WTC11 (cell line): ENCODE measurements around the gene DYNLT1. TPM values are rescaled to one million over a fixed set of nuclear protein-coding genes. Genes with fewer than 3 reads are reported as not detected.

ENCODE experiments used
- ATAC-seq: fragments of 200-7000 bp; cut with Tn5 transposase; 2 replicates; pipeline ENCODE4 v1.10.0; 2021; ENCODE audit warnings: mild to moderate bottlenecking, moderate library complexity
- CTCF ChIA-PET: fragments of 300-600 bp; sonication (Branson Sonifier 250); formaldehyde crosslinking; loops from one replicate; lab custom pipeline; 2021; ENCODE audit warnings: antibody characterized with exemption; lab: Charles Lee
- POLR2A ChIA-PET: fragments of 350-600 bp; sonication (Branson Sonifier 250); formaldehyde crosslinking; loops from one replicate; lab custom pipeline; 2021; ENCODE audit warnings: antibody characterized with exemption; lab: Charles Lee
- DNase-seq: peaks from one replicate; pipeline ENCODE4 v3.0.0; 2021; ENCODE audit warnings: low spot score
- H3K27ac Mint-ChIP-seq: 2 replicates; pipeline ENCODE4 v1.8.0; 2021; ENCODE audit warnings: mixed read lengths
- H3K27me3 Mint-ChIP-seq: 2 replicates; pipeline ENCODE4 v1.8.0; 2021; ENCODE audit warnings: low read depth, mild to moderate bottlenecking, moderate library complexity, mixed read lengths
- H3K36me3 Mint-ChIP-seq: 2 replicates; pipeline ENCODE4 v1.8.0; 2021; ENCODE audit warnings: mixed read lengths
- H3K4me1 Mint-ChIP-seq: 2 replicates; pipeline ENCODE4 v1.8.0; 2022; ENCODE audit warnings: mixed read lengths
- H3K4me3 Mint-ChIP-seq: 2 replicates; pipeline ENCODE4 v1.8.0; 2021; ENCODE audit warnings: mild to moderate bottlenecking, moderate library complexity, mixed read lengths
- H3K9me3 Mint-ChIP-seq: 2 replicates; pipeline ENCODE4 v1.8.0; 2021; ENCODE audit warnings: mixed read lengths
- ELF4 ChIP-seq: sonication (generic); formaldehyde crosslinking; IDR thresholded peaks from 2 replicates; pipeline ENCODE4 v1.8.1; 2022; ENCODE audit warnings: low read depth, mild to moderate bottlenecking, moderate library complexity, missing genetic modification reagents
- FOXK1 ChIP-seq: sonication (generic); formaldehyde crosslinking; IDR thresholded peaks from 2 replicates; pipeline ENCODE4 v1.8.0; 2022; ENCODE audit warnings: mild to moderate bottlenecking, moderate library complexity, missing genetic modification reagents
- HMGA2 ChIP-seq: fragments of 250-450 bp; sonication (Bioruptor Pico); IDR thresholded peaks from 2 replicates; pipeline ENCODE4 v1.4.0; 2021; ENCODE audit warnings: mild to moderate bottlenecking, moderate library complexity
- HMGXB4 ChIP-seq: sonication (generic); formaldehyde crosslinking; IDR thresholded peaks from 2 replicates; pipeline ENCODE4 v1.8.1; 2023; ENCODE audit warnings: mild to moderate bottlenecking, moderate library complexity, missing genetic modification reagents
- JAZF1 ChIP-seq: fragments of 250-450 bp; sonication (Bioruptor Pico); IDR thresholded peaks from 2 replicates; pipeline ENCODE4 v1.9.0; 2021; ENCODE audit warnings: moderate library complexity, mild to moderate bottlenecking, inconsistent platforms
- JUN ChIP-seq: sonication (generic); formaldehyde crosslinking; IDR thresholded peaks from 2 replicates; pipeline ENCODE4 v1.8.0; 2023; ENCODE audit warnings: mild to moderate bottlenecking, missing genetic modification reagents
- MLX ChIP-seq: sonication (generic); formaldehyde crosslinking; IDR thresholded peaks from 2 replicates; pipeline ENCODE4 v1.8.1; 2023; ENCODE audit warnings: mild to moderate bottlenecking, missing genetic modification reagents, moderate library complexity
- MXD4 ChIP-seq: fragments of 250-450 bp; sonication (Bioruptor Pico); IDR thresholded peaks from 2 replicates; pipeline ENCODE4 v1.8.0; 2021; ENCODE audit warnings: mild to moderate bottlenecking, moderate library complexity, borderline replicate concordance
- PRRX2 ChIP-seq: fragments of 250-450 bp; sonication (Bioruptor Pico); IDR thresholded peaks from 2 replicates; pipeline ENCODE4 v1.8.0; 2021; ENCODE audit warnings: mild to moderate bottlenecking
- TEAD1 ChIP-seq: sonication (generic); formaldehyde crosslinking; IDR thresholded peaks from 2 replicates; pipeline ENCODE4 v1.8.0; 2022; ENCODE audit warnings: mild to moderate bottlenecking, missing genetic modification reagents
- ZNF138 ChIP-seq: sonication (generic); formaldehyde crosslinking; conservative IDR thresholded peaks from 2 replicates; pipeline ENCODE4 v1.8.1; 2022; ENCODE audit warnings: mild to moderate bottlenecking, moderate library complexity, missing genetic modification reagents
- ZNF263 ChIP-seq: sonication (generic); formaldehyde crosslinking; IDR thresholded peaks from 2 replicates; pipeline ENCODE4 v1.8.1; 2022; ENCODE audit warnings: low read depth, mild to moderate bottlenecking, moderate library complexity, missing genetic modification reagents
- ZNF416 ChIP-seq: fragments of 250-450 bp; sonication (Bioruptor Pico); IDR thresholded peaks from 2 replicates; pipeline ENCODE4 v1.9.0; 2021; ENCODE audit warnings: mild to moderate bottlenecking, inconsistent platforms
- ZNF423 ChIP-seq: fragments of 250-450 bp; sonication (Bioruptor Pico); IDR thresholded peaks from 2 replicates; pipeline ENCODE4 v2.1.2; 2022; ENCODE audit warnings: mild to moderate bottlenecking, moderate library complexity
- total RNA-seq: library from RNA; stranded (reverse); gene quantifications from 3 replicates; pipeline ENCODE4 v1.2.3, GENCODE V29; 2021
- TF ChIP-seq, protein P1 (sequence below): sonication (generic); formaldehyde crosslinking; IDR thresholded peaks from 2 replicates; pipeline ENCODE4 v1.8.1; 2022; ENCODE audit warnings: missing genetic modification reagents, borderline replicate concordance
- TF ChIP-seq, protein P2 (sequence below): fragments of 250-450 bp; sonication (Bioruptor Pico); IDR thresholded peaks from 2 replicates; pipeline ENCODE4 v1.9.0; 2021; ENCODE audit warnings: mild to moderate bottlenecking
- TF ChIP-seq, protein P3 (sequence below): sonication (generic); formaldehyde crosslinking; conservative IDR thresholded peaks from 2 replicates; pipeline ENCODE4 v1.8.1; 2023; ENCODE audit warnings: mild to moderate bottlenecking, low read depth, missing genetic modification reagents, moderate library complexity

DYNLT1 gene
- total RNA-seq, 1 experiment from 2014 or later: 79.0 TPM

GRCh38 chr6:158593670-158594069, 50.9 kb downstream of the DYNLT1 start (continued):
- TF ChIP-seq HMGXB4: no peak
- no peak for TF ChIP-seq MXD4 (CRISPR knock-in tag)

DNA sequence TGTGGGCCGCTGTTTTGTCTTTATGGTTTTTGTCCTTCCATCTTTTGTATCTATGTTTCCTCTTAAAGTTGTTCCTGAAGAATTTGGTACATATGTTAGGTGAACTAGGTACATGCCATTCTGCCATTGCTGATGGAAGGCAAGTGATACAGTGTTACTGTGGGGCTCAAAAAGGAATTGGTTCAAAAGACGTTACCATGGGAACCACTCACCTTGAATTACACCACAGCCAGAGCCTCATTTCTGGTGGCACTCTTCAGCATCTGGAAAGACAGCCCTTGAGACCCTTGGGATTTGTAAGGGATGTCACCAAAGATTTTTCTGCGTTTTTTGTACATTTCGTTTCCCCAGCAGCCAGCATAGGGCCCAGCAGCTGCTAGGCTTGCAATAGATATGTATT, 52.7 kb downstream of the DYNLT1 start:
- CTCF ChIA-PET: no interaction called here
- DNase-seq (no peak), ATAC-seq (no peak)
- Mint-ChIP-seq H3K36me3 (peaks cover 81% of the 10 kb centered on the region), H3K27me3 (no peaks in the 10 kb centered on the region), H3K4me3 (no peak overlapping the region), H3K4me1 (no peaks in the 10 kb centered on the region), H3K9me3 (no peaks in the 10 kb centered on the region), H3K27ac (no peak overlapping the region)
- POLR2A ChIA-PET: no interaction called here
- no peak for TF ChIP-seq PRRX2 (CRISPR knock-in tag)
- TF ChIP-seq, protein P1, sequence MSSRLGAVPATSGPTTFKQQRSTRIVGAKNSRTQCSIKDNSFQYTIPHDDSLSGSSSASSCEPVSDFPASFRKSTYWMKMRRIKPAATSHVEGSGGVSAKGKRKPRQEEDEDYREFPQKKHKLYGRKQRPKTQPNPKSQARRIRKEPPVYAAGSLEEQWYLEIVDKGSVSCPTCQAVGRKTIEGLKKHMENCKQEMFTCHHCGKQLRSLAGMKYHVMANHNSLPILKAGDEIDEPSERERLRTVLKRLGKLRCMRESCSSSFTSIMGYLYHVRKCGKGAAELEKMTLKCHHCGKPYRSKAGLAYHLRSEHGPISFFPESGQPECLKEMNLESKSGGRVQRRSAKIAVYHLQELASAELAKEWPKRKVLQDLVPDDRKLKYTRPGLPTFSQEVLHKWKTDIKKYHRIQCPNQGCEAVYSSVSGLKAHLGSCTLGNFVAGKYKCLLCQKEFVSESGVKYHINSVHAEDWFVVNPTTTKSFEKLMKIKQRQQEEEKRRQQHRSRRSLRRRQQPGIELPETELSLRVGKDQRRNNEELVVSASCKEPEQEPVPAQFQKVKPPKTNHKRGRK (CRISPR knock-in tag): no peak
- TF ChIP-seq, all 79 proteins: peak for 0

DNA sequence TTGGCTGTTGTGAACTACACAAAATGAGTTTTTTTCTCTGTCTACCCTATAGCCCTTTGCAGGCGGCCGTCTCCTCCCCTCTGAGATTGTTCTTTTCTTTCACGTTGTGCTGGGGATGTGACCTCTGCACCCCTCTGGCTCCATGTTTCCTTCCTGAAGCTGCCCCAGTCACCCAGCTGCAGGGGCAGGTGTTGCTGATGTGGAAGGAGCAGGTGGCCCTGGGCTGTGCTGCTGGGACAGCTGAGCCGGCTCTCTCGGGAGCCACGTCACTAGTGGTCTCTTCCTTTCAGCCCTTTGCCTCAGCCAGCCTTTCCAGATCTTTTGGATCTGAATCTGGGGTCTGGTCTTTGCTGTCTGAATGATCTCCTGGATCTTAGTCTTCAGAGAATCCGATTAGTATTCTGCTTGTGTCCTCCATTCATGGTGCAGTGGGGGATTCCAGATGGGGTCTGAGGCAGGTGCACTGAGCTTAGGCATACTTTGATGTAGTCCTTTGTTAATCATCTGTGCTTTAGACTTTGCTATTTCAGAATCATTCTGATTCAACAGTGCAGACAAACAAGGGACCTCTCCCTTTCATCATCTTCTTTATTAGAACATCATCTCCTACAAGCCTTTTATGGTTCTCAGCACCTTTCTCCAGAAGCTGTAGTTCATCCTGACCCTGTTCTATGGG, 53.3 kb downstream of the DYNLT1 start:
- no peak for ATAC-seq

DNA sequence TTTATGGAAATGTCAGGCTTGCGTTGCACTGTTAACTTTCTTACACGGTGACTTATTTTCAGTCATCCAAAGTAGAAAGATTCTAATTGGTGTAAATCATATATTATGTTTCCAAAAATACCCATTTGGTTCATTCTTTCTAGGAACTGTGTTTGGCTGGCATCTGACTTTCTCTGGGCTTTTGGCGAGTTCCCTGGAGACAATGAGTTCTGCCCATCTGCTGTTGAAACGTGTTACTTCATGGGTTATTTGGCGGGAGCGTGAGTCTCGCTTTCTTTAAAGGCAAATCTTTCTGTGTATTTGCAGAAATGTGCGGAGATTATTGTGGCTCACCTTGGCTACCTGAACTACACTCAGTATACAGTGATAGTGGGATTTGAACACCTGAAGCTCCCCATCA, 55.2 kb downstream of the DYNLT1 start:
- ChIA-PET CTCF (no interaction called here), POLR2A (no interaction called here)
- no peaks in the 10 kb centered on the region for H3K9me3 Mint-ChIP-seq
- H3K36me3 Mint-ChIP-seq: peaks cover 82% of the 10 kb centered on the region
- no peaks in the 10 kb centered on the region for H3K4me1 Mint-ChIP-seq
- H3K27ac Mint-ChIP-seq: no peak overlapping the region
- no peaks in the 10 kb centered on the region for H3K27me3 Mint-ChIP-seq
- ATAC-seq (no peak), DNase-seq (no peak)
- no peak overlapping the region for H3K4me3 Mint-ChIP-seq
- TF ChIP-seq, protein P2, sequence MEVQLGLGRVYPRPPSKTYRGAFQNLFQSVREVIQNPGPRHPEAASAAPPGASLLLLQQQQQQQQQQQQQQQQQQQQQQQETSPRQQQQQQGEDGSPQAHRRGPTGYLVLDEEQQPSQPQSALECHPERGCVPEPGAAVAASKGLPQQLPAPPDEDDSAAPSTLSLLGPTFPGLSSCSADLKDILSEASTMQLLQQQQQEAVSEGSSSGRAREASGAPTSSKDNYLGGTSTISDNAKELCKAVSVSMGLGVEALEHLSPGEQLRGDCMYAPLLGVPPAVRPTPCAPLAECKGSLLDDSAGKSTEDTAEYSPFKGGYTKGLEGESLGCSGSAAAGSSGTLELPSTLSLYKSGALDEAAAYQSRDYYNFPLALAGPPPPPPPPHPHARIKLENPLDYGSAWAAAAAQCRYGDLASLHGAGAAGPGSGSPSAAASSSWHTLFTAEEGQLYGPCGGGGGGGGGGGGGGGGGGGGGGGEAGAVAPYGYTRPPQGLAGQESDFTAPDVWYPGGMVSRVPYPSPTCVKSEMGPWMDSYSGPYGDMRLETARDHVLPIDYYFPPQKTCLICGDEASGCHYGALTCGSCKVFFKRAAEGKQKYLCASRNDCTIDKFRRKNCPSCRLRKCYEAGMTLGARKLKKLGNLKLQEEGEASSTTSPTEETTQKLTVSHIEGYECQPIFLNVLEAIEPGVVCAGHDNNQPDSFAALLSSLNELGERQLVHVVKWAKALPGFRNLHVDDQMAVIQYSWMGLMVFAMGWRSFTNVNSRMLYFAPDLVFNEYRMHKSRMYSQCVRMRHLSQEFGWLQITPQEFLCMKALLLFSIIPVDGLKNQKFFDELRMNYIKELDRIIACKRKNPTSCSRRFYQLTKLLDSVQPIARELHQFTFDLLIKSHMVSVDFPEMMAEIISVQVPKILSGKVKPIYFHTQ: no peak
- TF ChIP-seq ZNF423 (CRISPR knock-in tag): no peak
- TF ChIP-seq ZNF416 (CRISPR knock-in tag): no peak
- TF ChIP-seq, protein P3, sequence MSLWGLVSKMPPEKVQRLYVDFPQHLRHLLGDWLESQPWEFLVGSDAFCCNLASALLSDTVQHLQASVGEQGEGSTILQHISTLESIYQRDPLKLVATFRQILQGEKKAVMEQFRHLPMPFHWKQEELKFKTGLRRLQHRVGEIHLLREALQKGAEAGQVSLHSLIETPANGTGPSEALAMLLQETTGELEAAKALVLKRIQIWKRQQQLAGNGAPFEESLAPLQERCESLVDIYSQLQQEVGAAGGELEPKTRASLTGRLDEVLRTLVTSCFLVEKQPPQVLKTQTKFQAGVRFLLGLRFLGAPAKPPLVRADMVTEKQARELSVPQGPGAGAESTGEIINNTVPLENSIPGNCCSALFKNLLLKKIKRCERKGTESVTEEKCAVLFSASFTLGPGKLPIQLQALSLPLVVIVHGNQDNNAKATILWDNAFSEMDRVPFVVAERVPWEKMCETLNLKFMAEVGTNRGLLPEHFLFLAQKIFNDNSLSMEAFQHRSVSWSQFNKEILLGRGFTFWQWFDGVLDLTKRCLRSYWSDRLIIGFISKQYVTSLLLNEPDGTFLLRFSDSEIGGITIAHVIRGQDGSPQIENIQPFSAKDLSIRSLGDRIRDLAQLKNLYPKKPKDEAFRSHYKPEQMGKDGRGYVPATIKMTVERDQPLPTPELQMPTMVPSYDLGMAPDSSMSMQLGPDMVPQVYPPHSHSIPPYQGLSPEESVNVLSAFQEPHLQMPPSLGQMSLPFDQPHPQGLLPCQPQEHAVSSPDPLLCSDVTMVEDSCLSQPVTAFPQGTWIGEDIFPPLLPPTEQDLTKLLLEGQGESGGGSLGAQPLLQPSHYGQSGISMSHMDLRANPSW: no peak
- TF ChIP-seq TEAD1 (CRISPR knock-in tag): no peak
- TF ChIP-seq HMGA2 (CRISPR knock-in tag): no peak

More for the DNA sequence above, 53.3 kb downstream of the DYNLT1 start:
- DNase-seq: no peak
- no peak overlapping the region for H3K27ac Mint-ChIP-seq
- ChIA-PET POLR2A (no interaction called here), CTCF (no interaction called here)
- no peak overlapping the region for H3K4me3 Mint-ChIP-seq
- H3K9me3 Mint-ChIP-seq: no peaks in the 10 kb centered on the region
- TF ChIP-seq HMGXB4 (no peak), MLX (CRISPR knock-in tag) (no peak), ELF4 (no peak), JAZF1 (CRISPR knock-in tag) (no peak), ZNF138 (no peak), ZNF263 (CRISPR knock-in tag) (no peak), ZNF416 (CRISPR knock-in tag) (no peak), JUN (CRISPR knock-in tag) (no peak), FOXK1 (no peak), TEAD1 (CRISPR knock-in tag) (no peak)
- H3K27me3 Mint-ChIP-seq: no peaks in the 10 kb centered on the region
- H3K4me1 Mint-ChIP-seq: no peaks in the 10 kb centered on the region
- peaks cover 80% of the 10 kb centered on the region for H3K36me3 Mint-ChIP-seq
